Transverse colon (tissue), 4 donors: Measurements from ENCODE around the gene ISG20L2.

Experiments
- EP300 ChIP-seq: sonication (generic); formaldehyde crosslinking; IDR thresholded peaks from one replicate; pipeline ENCODE4 v1.6.1; 2017; ENCODE audit warnings: antibody characterized with exemption, low read depth
- POLR2A ChIP-seq: fragments of 450-650 bp; IDR thresholded peaks from one replicate; pipeline ENCODE4 v1.6.1; 2016; ENCODE audit warnings: antibody characterized with exemption, mild to moderate bottlenecking, moderate library complexity
- POLR2AphosphoS5 ChIP-seq, 3 donors: sonication (generic); formaldehyde crosslinking; IDR thresholded peaks; one replicate each; pipeline ENCODE4 v1.6.1; 2016; ENCODE audit warnings: antibody characterized with exemption in 3 of 3
- TF ChIP-seq, protein P1 (sequence below), 5 experiments: fragments of 200-600 bp in 3 of 5; fragments of 450-650 bp in 2 of 5; sonication (generic) in 3 of 5; IDR thresholded peaks; 1 replicate in 2 of 5; 2 replicates in 3 of 5; pipeline ENCODE4 v1.5.1; 2016 to 2017; ENCODE audit warnings: antibody characterized with exemption in 5 of 5, inconsistent platforms in 3 of 5, mild to moderate bottlenecking in 2 of 5, moderate library complexity in 1 of 5

DNA sequence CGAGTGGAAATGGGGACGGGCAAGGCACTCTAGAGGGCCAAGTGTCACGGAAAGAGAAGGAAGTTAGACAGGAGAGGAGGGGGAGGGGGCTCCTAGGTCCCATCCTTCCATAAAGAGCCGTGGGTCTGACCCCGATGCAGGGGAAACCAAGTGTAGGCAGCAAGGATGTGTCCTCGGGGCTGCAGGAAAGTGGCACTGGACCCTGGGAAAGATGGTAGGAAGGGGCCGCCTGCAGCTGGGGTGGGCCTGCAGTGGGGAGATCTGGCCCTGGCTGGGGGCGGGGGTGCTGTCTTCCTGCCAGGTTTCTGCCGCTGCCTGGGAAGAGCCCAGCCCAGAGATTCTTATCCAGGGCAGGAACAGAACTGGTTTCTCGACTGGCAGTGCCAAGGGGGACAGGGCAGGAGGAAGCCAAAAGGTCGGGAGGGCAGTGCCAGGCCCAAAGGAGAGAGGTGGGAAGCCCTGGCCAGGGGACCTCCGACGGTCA lies 36.1 kb downstream of the ISG20L2 start:
- TF ChIP-seq POLR2A, result no peak
- TF ChIP-seq, protein P1, sequence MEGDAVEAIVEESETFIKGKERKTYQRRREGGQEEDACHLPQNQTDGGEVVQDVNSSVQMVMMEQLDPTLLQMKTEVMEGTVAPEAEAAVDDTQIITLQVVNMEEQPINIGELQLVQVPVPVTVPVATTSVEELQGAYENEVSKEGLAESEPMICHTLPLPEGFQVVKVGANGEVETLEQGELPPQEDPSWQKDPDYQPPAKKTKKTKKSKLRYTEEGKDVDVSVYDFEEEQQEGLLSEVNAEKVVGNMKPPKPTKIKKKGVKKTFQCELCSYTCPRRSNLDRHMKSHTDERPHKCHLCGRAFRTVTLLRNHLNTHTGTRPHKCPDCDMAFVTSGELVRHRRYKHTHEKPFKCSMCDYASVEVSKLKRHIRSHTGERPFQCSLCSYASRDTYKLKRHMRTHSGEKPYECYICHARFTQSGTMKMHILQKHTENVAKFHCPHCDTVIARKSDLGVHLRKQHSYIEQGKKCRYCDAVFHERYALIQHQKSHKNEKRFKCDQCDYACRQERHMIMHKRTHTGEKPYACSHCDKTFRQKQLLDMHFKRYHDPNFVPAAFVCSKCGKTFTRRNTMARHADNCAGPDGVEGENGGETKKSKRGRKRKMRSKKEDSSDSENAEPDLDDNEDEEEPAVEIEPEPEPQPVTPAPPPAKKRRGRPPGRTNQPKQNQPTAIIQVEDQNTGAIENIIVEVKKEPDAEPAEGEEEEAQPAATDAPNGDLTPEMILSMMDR (IDR thresholded peaks at IDR 0.05), result no peak
- TF ChIP-seq POLR2AphosphoS5 (IDR thresholded peaks at IDR 0.05), result no peak
- no peak for TF ChIP-seq EP300
